A673 (cell line): ENCODE results near the gene LAP3.

Experiments used
- EZH2 ChIP-seq: fragments of 200-600 bp; sonication (generic); IDR thresholded peaks from 2 replicates; pipeline ENCODE4 v1.6.1; 2017; ENCODE audit warnings: borderline replicate concordance, low read depth, mild to moderate bottlenecking, mixed read lengths, antibody characterized with exemption, low read length; ENCODE audit not compliant: poor library complexity, severe bottlenecking
- TF ChIP-seq, protein P1 (sequence below): fragments of 300-800, 200-600 bp; sonication (generic); conservative IDR thresholded peaks from 2 replicates; pipeline ENCODE4 v1.5.1; 2017; ENCODE audit warnings: low read depth, mild to moderate bottlenecking, antibody characterized with exemption, low read length, moderate library complexity, mixed read lengths

DNA sequence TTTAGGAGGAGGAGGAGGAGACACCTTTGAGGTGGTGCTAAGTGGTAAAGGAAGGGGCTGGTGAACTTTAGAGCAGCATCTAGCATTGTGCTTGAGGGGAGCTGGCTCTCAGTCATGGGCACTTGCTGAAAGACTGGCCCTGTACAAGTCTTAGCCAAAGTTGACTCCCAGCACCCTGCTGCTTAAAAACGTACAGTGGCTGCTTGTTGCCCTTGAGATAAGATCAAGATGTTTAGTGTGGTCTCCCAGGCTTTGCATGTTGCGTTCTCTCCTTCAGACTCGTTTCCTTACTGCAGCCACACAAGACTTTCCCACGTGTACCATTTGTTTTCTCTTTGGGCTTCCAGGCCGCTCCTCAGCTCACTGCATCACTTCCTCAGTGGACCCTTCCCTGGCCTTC lies 39.3 kb downstream of the LAP3 start:
- TF ChIP-seq, protein P1, sequence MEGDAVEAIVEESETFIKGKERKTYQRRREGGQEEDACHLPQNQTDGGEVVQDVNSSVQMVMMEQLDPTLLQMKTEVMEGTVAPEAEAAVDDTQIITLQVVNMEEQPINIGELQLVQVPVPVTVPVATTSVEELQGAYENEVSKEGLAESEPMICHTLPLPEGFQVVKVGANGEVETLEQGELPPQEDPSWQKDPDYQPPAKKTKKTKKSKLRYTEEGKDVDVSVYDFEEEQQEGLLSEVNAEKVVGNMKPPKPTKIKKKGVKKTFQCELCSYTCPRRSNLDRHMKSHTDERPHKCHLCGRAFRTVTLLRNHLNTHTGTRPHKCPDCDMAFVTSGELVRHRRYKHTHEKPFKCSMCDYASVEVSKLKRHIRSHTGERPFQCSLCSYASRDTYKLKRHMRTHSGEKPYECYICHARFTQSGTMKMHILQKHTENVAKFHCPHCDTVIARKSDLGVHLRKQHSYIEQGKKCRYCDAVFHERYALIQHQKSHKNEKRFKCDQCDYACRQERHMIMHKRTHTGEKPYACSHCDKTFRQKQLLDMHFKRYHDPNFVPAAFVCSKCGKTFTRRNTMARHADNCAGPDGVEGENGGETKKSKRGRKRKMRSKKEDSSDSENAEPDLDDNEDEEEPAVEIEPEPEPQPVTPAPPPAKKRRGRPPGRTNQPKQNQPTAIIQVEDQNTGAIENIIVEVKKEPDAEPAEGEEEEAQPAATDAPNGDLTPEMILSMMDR = no peak
- no peak for TF ChIP-seq EZH2
